HEK293T (cell line): ENCODE measurements around the gene ZSWIM3.

Source experiments
- ARNT ChIP-seq: fragments of 450-650 bp; IDR thresholded peaks from 2 replicates; pipeline ENCODE4 v1.6.1; 2017; ENCODE audit warnings: mild to moderate bottlenecking
- BHLHE40 ChIP-seq: fragments of 450-650 bp; IDR thresholded peaks from 2 replicates; pipeline ENCODE4 v1.6.1; 2016; ENCODE audit warnings: mild to moderate bottlenecking, moderate library complexity, borderline replicate concordance
- ELF4 ChIP-seq: fragments of 450-650 bp; IDR thresholded peaks from 2 replicates; pipeline ENCODE4 v1.6.1; 2017; ENCODE audit warnings: antibody characterized with exemption
- FOXA1 ChIP-seq: fragments of 450-650 bp; IDR thresholded peaks from 2 replicates; pipeline ENCODE4 v1.6.1; 2016; ENCODE audit warnings: mild to moderate bottlenecking
- FOXM1 ChIP-seq: fragments of 450-650 bp; IDR thresholded peaks from 2 replicates; pipeline ENCODE4 v1.6.1; 2017; ENCODE audit warnings: mild to moderate bottlenecking, borderline replicate concordance
- PKNOX1 ChIP-seq: fragments of 450-650 bp; IDR thresholded peaks from 2 replicates; pipeline ENCODE4 v1.6.1; 2016

GRCh38 chr20:45845452-45845851 is 12.0 kb upstream of the ZSWIM3 start:
- TF ChIP-seq ARNT (no peak), PKNOX1 (no peak), FOXM1 (no peak), ELF4 (no peak), FOXA1 (no peak), BHLHE40 (no peak)
